HCT116 (cell line): Measurements from ENCODE around the gene ARHGEF37. TPM values are rescaled to one million over a fixed set of nuclear protein-coding genes. Genes with fewer than 3 reads are reported as not detected.

Experiments
- ATAC-seq: fragments of 200-7000 bp; cut with Tn5 transposase; 2 replicates; pipeline ENCODE4 v1.9.1; 2020; ENCODE audit warnings: mild to moderate bottlenecking, moderate library complexity
- BruUV-seq: library from RNA; stranded (reverse); fragments of 400-500 nt; replicated peaks from 2 replicates; lab custom pipeline; 2021; lab: Mats Ljungman, UMichigan
- CTCF ChIA-PET: fragments of 300-600 bp; sonication (Branson Sonifier 250); formaldehyde crosslinking; loops from one replicate; lab custom pipeline; 2021; ENCODE audit warnings: antibody characterized with exemption; lab: Charles Lee
- POLR2A ChIA-PET: fragments of 300-600, 350-600 bp; sonication (Branson Sonifier 250); formaldehyde crosslinking; loops from one replicate; lab custom pipeline; 2021; ENCODE audit warnings: antibody characterized with exemption; lab: Charles Lee
- RAD21 ChIA-PET, 2 experiments: fragments of 300-600 bp; sonication (Branson Sonifier 250); formaldehyde crosslinking; loops; one replicate each; lab custom pipeline; 2023; ENCODE audit warnings: low total read pairs in 2 of 2; ENCODE audit not compliant: uncharacterized antibody in 2 of 2, unreplicated experiment in 2 of 2, low non-redundant PET in 1 of 2; lab: Charles Lee
- DNase-seq: peaks from one replicate; pipeline ENCODE4 v3.0.0-alpha.2; 2010; ENCODE audit warnings: low read depth, low spot score
- H2AFZ ChIP-seq: fragments of 200-600 bp; shearing (Covaris generic), sonication (generic); 2 replicates; pipeline ENCODE4 v1.6.1; 2017; ENCODE audit warnings: low read depth, mixed run types, mixed read lengths, antibody characterized with exemption, low read length; ENCODE audit not compliant: poor library complexity, severe bottlenecking
- H3K27ac ChIP-seq: 2 replicates; pipeline ENCODE4 v1.5.1; 2012; ENCODE audit warnings: low read depth, low read length
- H3K27me3 ChIP-seq: fragments of 200-600 bp; sonication (generic); 2 replicates; pipeline ENCODE4 v1.6.1; 2016; ENCODE audit warnings: mixed run types, low read length, mixed read lengths; ENCODE audit not compliant: insufficient read depth
- H3K36me3 ChIP-seq, 2 experiments: fragments of 200-500 bp in 1 of 2; fragments of 200-600 bp in 1 of 2; sonication (Bioruptor generic) in 1 of 2; sonication (generic) in 1 of 2; 2 replicates each; pipeline versions ENCODE4 v1.5.1 to v1.6.1; 2014 to 2016; ENCODE audit warnings: low read length in 2 of 2, inconsistent platforms in 1 of 2, mixed read lengths in 1 of 2, mixed run types in 1 of 2; ENCODE audit not compliant: insufficient read depth in 2 of 2, control insufficient read depth in 1 of 2
- H3K4me1 ChIP-seq, 2 experiments: fragments of 200-600 bp in 1 of 2; sonication (generic) in 1 of 2; 2 replicates each; pipeline versions ENCODE4 v1.5.1 to v1.6.1; 2012 to 2017; ENCODE audit warnings: low read length in 2 of 2, inconsistent platforms in 1 of 2, mild to moderate bottlenecking in 1 of 2, mixed read lengths in 1 of 2, mixed run types in 1 of 2, moderate library complexity in 1 of 2; ENCODE audit not compliant: insufficient read depth in 2 of 2, control insufficient read depth in 1 of 2
- H3K4me2 ChIP-seq: fragments of 200-600 bp; sonication (generic); 2 replicates; pipeline ENCODE4 v1.6.1; 2017; ENCODE audit warnings: mixed run types, low read length, mixed read lengths
- H3K4me3 ChIP-seq, 2 experiments: fragments of 200-600 bp in 1 of 2; sonication (generic) in 1 of 2; replicated peaks in 1 of 2; 2 replicates each; pipeline ENCODE4 v1.5.1; 2011 to 2016; ENCODE audit warnings: low read length in 2 of 2, control low read depth in 1 of 2, low read depth in 1 of 2, mild to moderate bottlenecking in 1 of 2, mixed read lengths in 1 of 2, mixed run types in 1 of 2
- H3K79me2 ChIP-seq: fragments of 200-600 bp; sonication (generic); 2 replicates; pipeline ENCODE4 v1.6.1; 2017; ENCODE audit warnings: mild to moderate bottlenecking, mixed run types, low read length, moderate library complexity, mixed read lengths; ENCODE audit not compliant: insufficient read depth
- H3K9ac ChIP-seq: fragments of 200-600 bp; sonication (generic); 2 replicates; pipeline ENCODE4 v1.6.1; 2016; ENCODE audit warnings: low read length, mixed read lengths
- H3K9me2 ChIP-seq: fragments of 200-600 bp; sonication (generic), shearing (Covaris generic); 2 replicates; pipeline ENCODE4 v1.6.1; 2017; ENCODE audit warnings: mixed run types, mild to moderate bottlenecking, moderate library complexity; ENCODE audit not compliant: insufficient read depth
- H3K9me3 ChIP-seq, 2 experiments: fragments of 200-500 bp in 1 of 2; fragments of 200-600 bp in 1 of 2; sonication (Bioruptor generic) in 1 of 2; sonication (generic) in 1 of 2; 2 replicates each; pipeline ENCODE4 v1.6.1; 2014 to 2017; ENCODE audit warnings: low read length in 2 of 2, mixed read lengths in 2 of 2, inconsistent platforms in 1 of 2, low read depth in 1 of 2, mild to moderate bottlenecking in 1 of 2, mixed run types in 1 of 2, moderate library complexity in 1 of 2; ENCODE audit not compliant: control insufficient read depth in 1 of 2, insufficient read depth in 1 of 2
- H4K20me1 ChIP-seq: fragments of 200-600 bp; sonication (generic), shearing (Covaris generic); 2 replicates; pipeline ENCODE4 v1.6.1; 2017; ENCODE audit warnings: mixed run types, mild to moderate bottlenecking, moderate library complexity; ENCODE audit not compliant: insufficient read depth
- CBX3 ChIP-seq: IDR thresholded peaks from 2 replicates; pipeline ENCODE4 v1.6.1; 2012; ENCODE audit warnings: low read depth
- CEBPB ChIP-seq: IDR thresholded peaks from 2 replicates; pipeline ENCODE4 v1.6.1; 2012; ENCODE audit warnings: low read depth
- EGR1 ChIP-seq: IDR thresholded peaks from 2 replicates; pipeline ENCODE4 v1.6.1; 2012; ENCODE audit warnings: low read depth
- ELF1 ChIP-seq: IDR thresholded peaks from 2 replicates; pipeline ENCODE4 v1.6.1; 2012; ENCODE audit warnings: low read depth, borderline replicate concordance
- EZH2 ChIP-seq: fragments of 200-600 bp; sonication (generic); IDR thresholded peaks from 2 replicates; pipeline ENCODE4 v1.6.1; 2017; ENCODE audit warnings: antibody characterized with exemption, mixed run types
- EZH2phosphoT487 ChIP-seq: fragments of 200-600 bp; IDR thresholded peaks from 2 replicates; pipeline ENCODE4 v1.6.1; 2018; ENCODE audit warnings: antibody characterized with exemption, borderline replicate concordance
- JUND ChIP-seq: IDR thresholded peaks from 2 replicates; pipeline ENCODE4 v1.6.1; 2012
- MAX ChIP-seq: IDR thresholded peaks from 2 replicates; pipeline ENCODE4 v1.6.1; 2012
- POLR2AphosphoS5 ChIP-seq: IDR thresholded peaks from 2 replicates; pipeline ENCODE4 v1.6.1; 2011; ENCODE audit warnings: mild to moderate bottlenecking, low read depth, low read length, moderate library complexity
- RAD21 ChIP-seq: IDR thresholded peaks from 2 replicates; pipeline ENCODE4 v1.6.1; 2012; ENCODE audit warnings: low read depth, mild to moderate bottlenecking
- SRF ChIP-seq: IDR thresholded peaks from 2 replicates; pipeline ENCODE4 v1.6.1; 2012; ENCODE audit warnings: low read depth
- TCF7L2 ChIP-seq: IDR thresholded peaks from 2 replicates; pipeline ENCODE4 v1.7.0; 2011; ENCODE audit warnings: borderline replicate concordance, inconsistent platforms; ENCODE audit not compliant: insufficient read depth, insufficient read length; ENCODE audit errors: extremely low read depth
- ZFX ChIP-seq: fragments of 450-650 bp; IDR thresholded peaks from 2 replicates; pipeline ENCODE4 v1.6.1; 2017
- ZNF274 ChIP-seq: fragments of 200-500 bp; sonication (Bioruptor generic); IDR thresholded peaks from 2 replicates; pipeline ENCODE4 v1.6.1; 2014; ENCODE audit warnings: mild to moderate bottlenecking, low read depth, low read length, inconsistent platforms
- intact Hi-C: fragments of 100-400 bp; cut with micrococcal nuclease; formaldehyde crosslinking; loops from 2 replicates; pipeline ENCODE4 v1.10.0; 2022
- total RNA-seq: library from RNA; stranded (reverse); gene quantifications from one replicate; pipeline ENCODE4 v1.2.1, GENCODE V29; 2021; ENCODE audit not compliant: unreplicated experiment
- TF ChIP-seq, protein P1 (sequence below): IDR thresholded peaks from 2 replicates; pipeline ENCODE4 v1.6.1; 2012
- TF ChIP-seq, protein P2 (sequence below): IDR thresholded peaks from 2 replicates; pipeline ENCODE4 v1.6.1; 2011; ENCODE audit warnings: mild to moderate bottlenecking, low read length, moderate library complexity; ENCODE audit not compliant: insufficient replicate concordance; ENCODE audit errors: extremely low read depth
- TF ChIP-seq, protein P3 (sequence below): IDR thresholded peaks from 2 replicates; pipeline ENCODE4 v1.6.1; 2012; ENCODE audit warnings: low read depth

ARHGEF37 gene
- total RNA-seq, 1 experiment from 2014 or later: 7.0 TPM

GRCh38 chr5:149544028-149544420 lies 37.3 kb upstream of the ARHGEF37 start:
- no peaks in the 10 kb centered on the region for H3K9me3 ChIP-seq
- H3K4me2 ChIP-seq: no peak overlapping the region
- DNase-seq (no peak), ATAC-seq (no peak)
- peaks cover 17% of the 10 kb centered on the region for H4K20me1 ChIP-seq
- no peak for TF ChIP-seq MAX
- no peak for TF ChIP-seq EGR1
- no peak for TF ChIP-seq EZH2
- TF ChIP-seq CBX3: no peak
- TF ChIP-seq ELF1: no peak
- TF ChIP-seq CEBPB: no peak
- no peak for TF ChIP-seq ZNF274
- TF ChIP-seq, protein P1, sequence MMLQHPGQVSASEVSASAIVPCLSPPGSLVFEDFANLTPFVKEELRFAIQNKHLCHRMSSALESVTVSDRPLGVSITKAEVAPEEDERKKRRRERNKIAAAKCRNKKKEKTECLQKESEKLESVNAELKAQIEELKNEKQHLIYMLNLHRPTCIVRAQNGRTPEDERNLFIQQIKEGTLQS: no peak
- POLR2A ChIA-PET: interaction anchor here (1.7 kb wide), 1 partner anchor 93 kb away, joined by 3 read pairs; no protein-coding TSS in a partner anchor
- CTCF ChIA-PET: no interaction called here
- RAD21 ChIA-PET: no interaction called here
- H3K27me3 ChIP-seq: no peaks in the 10 kb centered on the region
- no peak overlapping the region for H3K4me3 ChIP-seq
- H3K36me3 ChIP-seq: peaks cover 37 to 41% of the 10 kb centered on the region in 2 experiments
- H2AFZ ChIP-seq: no peak overlapping the region
- H3K27ac ChIP-seq: no peak overlapping the region
- no peak overlapping the region for H3K9ac ChIP-seq
- intact Hi-C loops: no loop called here
- peaks cover 97% of the 10 kb centered on the region for H3K79me2 ChIP-seq
- no TSS peak for BruUV-seq
- H3K4me1 ChIP-seq: peaks cover 7 to 32% of the 10 kb centered on the region in 2 experiments; a peak in 3 of 4 replicates
- H3K9me2 ChIP-seq: no peaks in the 10 kb centered on the region

GRCh38 chr5:149545327-149545726 lies 36.0 kb upstream of the ARHGEF37 start:
- H3K36me3 ChIP-seq: peaks cover 30 to 49% of the 10 kb centered on the region in 2 experiments
- no peaks in the 10 kb centered on the region for H3K27me3 ChIP-seq
- no peak overlapping the region for H3K27ac ChIP-seq
- intact Hi-C loops: no loop called here
- CTCF ChIA-PET: no interaction called here
- H3K4me2 ChIP-seq: no peak overlapping the region
- H3K4me1 ChIP-seq: peaks cover 7 to 36% of the 10 kb centered on the region in 2 experiments; a peak in 3 of 4 replicates
- no peak overlapping the region for H2AFZ ChIP-seq
- RAD21 ChIA-PET: interaction anchor here in 1 of 2 experiments (0.6 kb wide), 1 partner anchor 20 kb away, joined by 3 read pairs; no protein-coding TSS in a partner anchor
- H3K9ac ChIP-seq: no peak overlapping the region
- POLR2A ChIA-PET: interaction anchor here (1.7 kb wide), 1 partner anchor 94 kb away, joined by 3 read pairs; no protein-coding TSS in a partner anchor
- BruUV-seq: no TSS peak
- no peak for DNase-seq
- H4K20me1 ChIP-seq: peaks cover 14% of the 10 kb centered on the region; the same call in 1 of the 2 replicates
- no peaks in the 10 kb centered on the region for H3K9me2 ChIP-seq
- no peaks in the 10 kb centered on the region for H3K9me3 ChIP-seq
- ATAC-seq: no peak
- H3K79me2 ChIP-seq: peaks cover 97% of the 10 kb centered on the region
- no peak overlapping the region for H3K4me3 ChIP-seq
- TF ChIP-seq, protein P2, sequence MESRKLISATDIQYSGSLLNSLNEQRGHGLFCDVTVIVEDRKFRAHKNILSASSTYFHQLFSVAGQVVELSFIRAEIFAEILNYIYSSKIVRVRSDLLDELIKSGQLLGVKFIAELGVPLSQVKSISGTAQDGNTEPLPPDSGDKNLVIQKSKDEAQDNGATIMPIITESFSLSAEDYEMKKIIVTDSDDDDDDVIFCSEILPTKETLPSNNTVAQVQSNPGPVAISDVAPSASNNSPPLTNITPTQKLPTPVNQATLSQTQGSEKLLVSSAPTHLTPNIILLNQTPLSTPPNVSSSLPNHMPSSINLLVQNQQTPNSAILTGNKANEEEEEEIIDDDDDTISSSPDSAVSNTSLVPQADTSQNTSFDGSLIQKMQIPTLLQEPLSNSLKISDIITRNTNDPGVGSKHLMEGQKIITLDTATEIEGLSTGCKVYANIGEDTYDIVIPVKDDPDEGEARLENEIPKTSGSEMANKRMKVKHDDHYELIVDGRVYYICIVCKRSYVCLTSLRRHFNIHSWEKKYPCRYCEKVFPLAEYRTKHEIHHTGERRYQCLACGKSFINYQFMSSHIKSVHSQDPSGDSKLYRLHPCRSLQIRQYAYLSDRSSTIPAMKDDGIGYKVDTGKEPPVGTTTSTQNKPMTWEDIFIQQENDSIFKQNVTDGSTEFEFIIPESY: no peak
- TF ChIP-seq JUND (no peak), ZFX (no peak), EZH2phosphoT487 (no peak), RAD21 (no peak), SRF (no peak), POLR2AphosphoS5 (no peak), TCF7L2 (no peak)
- TF ChIP-seq, protein P3, sequence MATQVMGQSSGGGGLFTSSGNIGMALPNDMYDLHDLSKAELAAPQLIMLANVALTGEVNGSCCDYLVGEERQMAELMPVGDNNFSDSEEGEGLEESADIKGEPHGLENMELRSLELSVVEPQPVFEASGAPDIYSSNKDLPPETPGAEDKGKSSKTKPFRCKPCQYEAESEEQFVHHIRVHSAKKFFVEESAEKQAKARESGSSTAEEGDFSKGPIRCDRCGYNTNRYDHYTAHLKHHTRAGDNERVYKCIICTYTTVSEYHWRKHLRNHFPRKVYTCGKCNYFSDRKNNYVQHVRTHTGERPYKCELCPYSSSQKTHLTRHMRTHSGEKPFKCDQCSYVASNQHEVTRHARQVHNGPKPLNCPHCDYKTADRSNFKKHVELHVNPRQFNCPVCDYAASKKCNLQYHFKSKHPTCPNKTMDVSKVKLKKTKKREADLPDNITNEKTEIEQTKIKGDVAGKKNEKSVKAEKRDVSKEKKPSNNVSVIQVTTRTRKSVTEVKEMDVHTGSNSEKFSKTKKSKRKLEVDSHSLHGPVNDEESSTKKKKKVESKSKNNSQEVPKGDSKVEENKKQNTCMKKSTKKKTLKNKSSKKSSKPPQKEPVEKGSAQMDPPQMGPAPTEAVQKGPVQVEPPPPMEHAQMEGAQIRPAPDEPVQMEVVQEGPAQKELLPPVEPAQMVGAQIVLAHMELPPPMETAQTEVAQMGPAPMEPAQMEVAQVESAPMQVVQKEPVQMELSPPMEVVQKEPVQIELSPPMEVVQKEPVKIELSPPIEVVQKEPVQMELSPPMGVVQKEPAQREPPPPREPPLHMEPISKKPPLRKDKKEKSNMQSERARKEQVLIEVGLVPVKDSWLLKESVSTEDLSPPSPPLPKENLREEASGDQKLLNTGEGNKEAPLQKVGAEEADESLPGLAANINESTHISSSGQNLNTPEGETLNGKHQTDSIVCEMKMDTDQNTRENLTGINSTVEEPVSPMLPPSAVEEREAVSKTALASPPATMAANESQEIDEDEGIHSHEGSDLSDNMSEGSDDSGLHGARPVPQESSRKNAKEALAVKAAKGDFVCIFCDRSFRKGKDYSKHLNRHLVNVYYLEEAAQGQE: no peak
